HG02763 (cell line): ENCODE data around the gene RTN4RL2.

ENCODE experiments used
- ATAC-seq: cut with Tn5 transposase; IDR thresholded peaks from one replicate; pipeline ENCODE4 v1.9.1; 2021; ENCODE audit warnings: mild to moderate bottlenecking, moderate library complexity; ENCODE audit not compliant: unreplicated experiment

Gene RTN4RL2

GRCh38 chr11:57479911-57480310, 19.6 kb downstream of the RTN4RL2 start:
- no peak for ATAC-seq

- ATAC-seq = no peak
Measured at GRCh38 chr11:57480409-57481137, 20.2 kb downstream of the RTN4RL2 start.

DNA sequence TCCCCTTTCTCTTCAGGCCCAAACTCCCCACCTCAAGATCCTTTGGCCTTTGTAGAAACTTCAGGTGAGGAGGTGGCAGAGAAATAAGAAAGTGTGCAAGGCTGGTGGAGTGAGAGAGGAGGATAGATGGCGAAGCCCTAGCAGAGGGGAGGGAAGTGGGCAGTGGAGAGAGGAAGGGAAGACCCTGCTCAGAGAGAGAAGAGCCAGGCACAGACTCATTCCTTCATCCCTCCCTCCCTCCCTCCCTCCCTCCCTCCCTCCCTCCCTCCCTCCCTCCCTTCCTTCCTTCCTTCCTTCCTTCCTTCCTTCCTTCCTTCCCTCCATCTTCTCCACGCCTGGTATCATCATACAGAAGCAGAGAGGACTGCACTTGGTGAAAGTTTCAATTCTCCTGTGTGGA, 21.0 kb downstream of the RTN4RL2 start:
- ATAC-seq = no peak

GRCh38 chr11:57481915-57482781, 21.8 kb downstream of the RTN4RL2 start:
- no peak for ATAC-seq

- peak; percentile 42 for ATAC-seq
Measured at GRCh38 chr11:57482782-57483561, 22.6 kb downstream of the RTN4RL2 start.

GRCh38 chr11:57483562-57483918, 23.2 kb downstream of the RTN4RL2 start:
- no peak for ATAC-seq

DNA sequence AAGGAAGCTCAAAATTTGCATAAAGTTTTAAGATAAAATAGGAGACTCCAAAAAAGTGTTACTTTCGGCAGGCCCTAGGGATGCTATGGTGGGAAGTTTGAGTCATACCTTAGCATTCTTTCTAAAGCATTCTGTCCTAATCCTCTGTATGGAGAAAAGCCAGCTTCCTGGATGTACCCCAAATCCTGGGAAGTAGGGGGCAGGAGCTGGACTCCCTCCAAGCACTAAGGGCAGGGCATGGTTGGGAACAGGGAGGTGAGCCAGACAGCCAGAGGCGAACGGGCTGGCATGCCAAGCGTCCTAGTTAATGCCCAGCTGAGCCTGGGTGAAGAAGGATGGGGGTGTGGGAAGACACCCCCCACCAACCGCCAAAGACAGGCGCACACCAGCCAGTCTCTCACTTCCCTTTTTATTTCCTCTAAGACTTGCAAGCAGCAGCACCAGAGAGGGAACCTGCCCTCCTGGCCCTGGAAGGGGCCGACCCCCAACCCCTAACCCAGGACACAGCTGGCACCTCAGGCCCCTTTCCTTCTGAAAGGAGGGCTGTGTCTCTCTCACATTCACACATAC, 23.9 kb downstream of the RTN4RL2 start:
- peak; percentile 65 for ATAC-seq

GRCh38 chr11:57485217-57485990, 25.1 kb downstream of the RTN4RL2 start:
- no peak for ATAC-seq

- no peak for ATAC-seq
Measured at GRCh38 chr11:57487021-57487778, 26.9 kb downstream of the RTN4RL2 start.

- no peak for ATAC-seq
Measured at GRCh38 chr11:57487920-57488659, 27.8 kb downstream of the RTN4RL2 start.

- no peak for ATAC-seq
Measured at GRCh38 chr11:57490456-57491248, 30.3 kb downstream of the RTN4RL2 start.

DNA sequence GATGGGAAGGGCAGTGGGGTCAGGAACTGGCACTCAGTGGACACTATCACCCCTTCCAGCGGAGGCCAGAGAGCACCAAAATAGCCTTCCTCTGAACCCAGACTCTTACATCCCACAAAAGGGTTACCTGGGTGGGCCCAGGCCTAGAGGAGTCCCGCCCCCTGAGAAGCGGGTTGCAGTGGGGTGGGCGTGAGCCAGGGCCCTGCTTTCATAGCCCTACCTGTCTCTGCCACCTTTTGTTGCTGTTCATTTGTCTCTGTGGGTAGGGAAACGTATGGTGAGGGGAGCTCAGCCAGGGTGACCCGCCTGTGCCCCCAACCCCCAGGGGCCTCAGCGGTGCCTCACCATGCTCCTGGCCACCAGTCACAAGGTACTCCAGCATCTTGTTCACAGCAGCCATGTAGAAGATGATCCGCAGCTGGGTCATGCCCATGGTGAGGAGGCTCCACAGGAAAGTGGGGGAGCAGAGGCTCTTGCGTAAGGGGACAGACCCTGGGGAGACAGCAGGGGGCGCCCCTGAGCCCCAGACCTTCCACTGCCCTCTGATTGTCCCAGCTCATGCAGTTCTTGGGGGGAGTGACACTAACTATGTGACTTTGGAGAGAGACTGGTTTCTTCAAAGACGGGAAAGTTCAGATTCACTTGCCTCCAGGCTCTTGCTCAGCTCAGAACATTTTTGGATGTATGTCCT, 31.2 kb downstream of the RTN4RL2 start:
- ATAC-seq = no peak

- ATAC-seq = peak; percentile 63
Measured at GRCh38 chr11:57493507-57494503, 33.5 kb downstream of the RTN4RL2 start.

- ATAC-seq = no peak
Measured at GRCh38 chr11:57496109-57496820, 35.9 kb downstream of the RTN4RL2 start.
